Endodermal cell (in vitro differentiated cells): ENCODE measurements around the gene TRPM5. TPM values are rescaled to one million over a fixed set of nuclear protein-coding genes. Genes with fewer than 3 reads are reported as not detected.

Source experiments
- DNase-seq: peaks from one replicate; pipeline ENCODE4 v3.0.0-alpha.2; 2017
- H3K27ac ChIP-seq: 2 replicates; pipeline ENCODE4 v1.5.1; 2013; ENCODE audit warnings: mild to moderate bottlenecking, low read depth, low read length, moderate library complexity
- H3K27me3 ChIP-seq: 2 replicates; pipeline ENCODE4 v1.6.1; 2013; ENCODE audit warnings: mild to moderate bottlenecking, low read length, moderate library complexity; ENCODE audit not compliant: insufficient read depth, control insufficient read depth, poor library complexity, severe bottlenecking
- H3K36me3 ChIP-seq: 2 replicates; pipeline ENCODE4 v1.7.0; 2013; ENCODE audit warnings: mild to moderate bottlenecking, low read length, moderate library complexity; ENCODE audit not compliant: control insufficient read depth, insufficient read depth
- H3K4me1 ChIP-seq: one replicate; pipeline ENCODE4 v1.7.0; 2013; ENCODE audit warnings: low read length; ENCODE audit not compliant: control insufficient read depth, insufficient read depth
- H3K4me3 ChIP-seq: 2 replicates; pipeline ENCODE4 v1.5.1; 2013; ENCODE audit warnings: mild to moderate bottlenecking, low read length, moderate library complexity
- H3K9ac ChIP-seq: 2 replicates; pipeline ENCODE4 v1.6.1; 2013; ENCODE audit warnings: mild to moderate bottlenecking, low read length, moderate library complexity; ENCODE audit not compliant: poor library complexity, severe bottlenecking; ENCODE audit errors: extremely low read depth
- H3K9me3 ChIP-seq: 2 replicates; pipeline ENCODE4 v1.6.1; 2013; ENCODE audit warnings: mild to moderate bottlenecking, low read length, moderate library complexity; ENCODE audit not compliant: control insufficient read depth
- H3K27ac Mint-ChIP-seq: 2 replicates; pipeline ENCODE4 v1.8.0; 2020; ENCODE audit warnings: mixed read lengths
- H3K27me3 Mint-ChIP-seq: 2 replicates; pipeline ENCODE4 v1.8.0; 2021; ENCODE audit warnings: mild to moderate bottlenecking, mixed read lengths; ENCODE audit not compliant: insufficient read depth
- H3K36me3 Mint-ChIP-seq: 2 replicates; pipeline ENCODE4 v1.8.0; 2020; ENCODE audit warnings: low read depth, mixed read lengths
- H3K4me1 Mint-ChIP-seq: 2 replicates; pipeline ENCODE4 v1.8.0; 2020; ENCODE audit warnings: mixed read lengths
- H3K4me3 Mint-ChIP-seq: 2 replicates; pipeline ENCODE4 v1.8.0; 2020; ENCODE audit warnings: mild to moderate bottlenecking, moderate library complexity, mixed read lengths
- H3K9me3 Mint-ChIP-seq: 2 replicates; pipeline ENCODE4 v1.8.0; 2020; ENCODE audit warnings: mild to moderate bottlenecking, mixed read lengths
- whole genome bisulfite sequencing, 2 experiments: methylation state at CpG; one replicate each; pipeline versions ENCODE4 v1.1.5 to v1.1.7; 2013; ENCODE audit warnings: missing lambda C conversion rate in 2 of 2, mixed read lengths in 1 of 2; ENCODE audit not compliant: insufficient coverage in 1 of 2, insufficient read length in 1 of 2; 5-methylcytosine and 5-hydroxymethylcytosine counted together
- total RNA-seq, 2 donors: library from RNA; stranded (reverse); fragmentation: NEBNext Ultra II Directional in 1 of 2; extraction: Animal tissue kit (Norgen Biotek cat#: 25700) in 1 of 2; gene quantifications; 2 replicates in 1 of 2; 3 replicates in 1 of 2; pipeline ENCODE4 v1.2.1, GENCODE V29; 2021
- TF ChIP-seq, protein P1 (sequence below): fragments of 200-600 bp; sonication (generic); conservative IDR thresholded peaks from 2 replicates; pipeline ENCODE4 v1.5.0; 2021; ENCODE audit warnings: antibody characterized with exemption, mild to moderate bottlenecking

TRPM5 gene
- total RNA-seq, 2 donors from 2014 or later = 0.11 TPM

GRCh38 chr11:2444821-2445745 is 769 bp upstream of the TRPM5 start, which contains the start of gene KCNQ1:
Gene KCNQ1 (plus strand): TSS chr11:2445008. CDS start chr11:2445099, 91 bp downstream.
- Mint-ChIP-seq H3K36me3 (no peaks in the 10 kb centered on the region), H3K4me1 (no peaks in the 10 kb centered on the region), H3K27me3 (peaks cover 87% of the 10 kb centered on the region), H3K9me3 (peaks cover 4% of the 10 kb centered on the region), H3K4me3 (peak within 1 kb of the TSS; percentile 57), H3K27ac (no peak within 1 kb of the TSS)
- peaks cover 9% of the 10 kb centered on the region for H3K9me3 ChIP-seq
- TF ChIP-seq, protein P1, sequence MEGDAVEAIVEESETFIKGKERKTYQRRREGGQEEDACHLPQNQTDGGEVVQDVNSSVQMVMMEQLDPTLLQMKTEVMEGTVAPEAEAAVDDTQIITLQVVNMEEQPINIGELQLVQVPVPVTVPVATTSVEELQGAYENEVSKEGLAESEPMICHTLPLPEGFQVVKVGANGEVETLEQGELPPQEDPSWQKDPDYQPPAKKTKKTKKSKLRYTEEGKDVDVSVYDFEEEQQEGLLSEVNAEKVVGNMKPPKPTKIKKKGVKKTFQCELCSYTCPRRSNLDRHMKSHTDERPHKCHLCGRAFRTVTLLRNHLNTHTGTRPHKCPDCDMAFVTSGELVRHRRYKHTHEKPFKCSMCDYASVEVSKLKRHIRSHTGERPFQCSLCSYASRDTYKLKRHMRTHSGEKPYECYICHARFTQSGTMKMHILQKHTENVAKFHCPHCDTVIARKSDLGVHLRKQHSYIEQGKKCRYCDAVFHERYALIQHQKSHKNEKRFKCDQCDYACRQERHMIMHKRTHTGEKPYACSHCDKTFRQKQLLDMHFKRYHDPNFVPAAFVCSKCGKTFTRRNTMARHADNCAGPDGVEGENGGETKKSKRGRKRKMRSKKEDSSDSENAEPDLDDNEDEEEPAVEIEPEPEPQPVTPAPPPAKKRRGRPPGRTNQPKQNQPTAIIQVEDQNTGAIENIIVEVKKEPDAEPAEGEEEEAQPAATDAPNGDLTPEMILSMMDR = no peak
- no peak within 1 kb of the TSS for H3K9ac ChIP-seq
- no peaks in the 10 kb centered on the region for H3K4me1 ChIP-seq
- H3K4me3 ChIP-seq = no peak within 1 kb of the TSS
- DNase-seq = no peak
- no peak within 1 kb of the TSS for H3K27ac ChIP-seq
- WGBS, 2 experiments = 5 to 6% methylated on average over 27 to 114 of the region's 116 CpGs
- H3K36me3 ChIP-seq = no peaks in the 10 kb centered on the region
- peaks cover 92% of the 10 kb centered on the region for H3K27me3 ChIP-seq

DNA sequence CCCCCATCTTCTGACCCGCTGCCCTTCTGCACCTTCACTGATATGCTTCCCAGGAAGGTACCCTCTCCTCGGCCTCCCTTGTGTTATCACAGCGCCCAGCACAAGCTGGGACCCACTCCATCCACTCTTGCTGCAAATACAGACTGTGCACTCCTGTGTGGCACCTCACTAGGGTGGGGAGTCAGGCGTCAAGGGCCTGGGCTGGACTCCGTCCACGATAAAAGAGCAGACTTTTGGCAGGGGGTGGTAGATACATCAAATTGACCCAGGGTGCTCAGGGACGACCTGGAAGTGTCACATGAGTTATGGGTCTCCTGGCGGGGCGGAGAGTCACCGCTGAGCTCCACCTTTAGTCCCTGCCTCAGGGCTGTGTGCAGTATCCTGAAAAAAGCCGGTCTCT is 908 bp downstream of the TRPM5 start:
- Mint-ChIP-seq H3K27ac (no peak overlapping the region), H3K4me1 (no peaks in the 10 kb centered on the region), H3K36me3 (no peaks in the 10 kb centered on the region), H3K4me3 (no peak overlapping the region), H3K9me3 (peaks cover 4% of the 10 kb centered on the region), H3K27me3 (peaks cover 90% of the 10 kb centered on the region)
- TF ChIP-seq, protein P1 = no peak
- WGBS, 2 experiments = 73% methylated on average over 6 to 11 of the region's 11 CpGs
- peaks cover 9% of the 10 kb centered on the region for H3K9me3 ChIP-seq
- no peak overlapping the region for H3K4me3 ChIP-seq
- no peaks in the 10 kb centered on the region for H3K4me1 ChIP-seq
- no peak overlapping the region for H3K9ac ChIP-seq
- H3K27me3 ChIP-seq = peaks cover 90% of the 10 kb centered on the region
- no peak overlapping the region for H3K27ac ChIP-seq
- DNase-seq = no peak
- H3K36me3 ChIP-seq = no peaks in the 10 kb centered on the region

DNA sequence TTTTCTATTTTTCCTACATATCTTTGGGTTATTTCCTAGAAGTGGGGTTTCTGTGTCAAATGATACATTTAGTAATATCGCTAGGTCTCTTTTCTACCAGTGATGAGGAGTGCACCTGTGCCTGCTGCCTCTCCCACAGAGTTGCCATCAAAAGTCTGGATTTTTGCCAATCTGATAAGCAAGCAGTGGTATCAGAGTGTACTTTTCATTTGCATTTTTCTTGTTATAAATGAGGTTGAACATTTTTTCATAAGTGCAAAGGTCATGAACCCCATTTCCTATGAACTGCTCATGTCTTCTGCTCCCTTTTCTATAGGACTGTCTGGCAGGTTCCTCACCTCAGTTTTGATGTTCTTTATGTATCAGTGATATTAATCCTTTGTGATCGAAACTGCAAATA is 1.7 kb downstream of the TRPM5 start:
- no peak overlapping the region for H3K27ac Mint-ChIP-seq
- peaks cover 9% of the 10 kb centered on the region for H3K9me3 ChIP-seq
- no peaks in the 10 kb centered on the region for H3K4me1 ChIP-seq
- WGBS, 2 experiments = 100% methylated on average over 1 of the region's 2 CpGs; no CpG with 5 or more reads in 1 of the 2 experiments
- H3K27me3 ChIP-seq = peaks cover 90% of the 10 kb centered on the region
- no peaks in the 10 kb centered on the region for H3K4me1 Mint-ChIP-seq
- H3K27ac ChIP-seq = no peak overlapping the region
- H3K4me3 ChIP-seq = no peak overlapping the region
- peaks cover 4% of the 10 kb centered on the region for H3K9me3 Mint-ChIP-seq
- peaks cover 89% of the 10 kb centered on the region for H3K27me3 Mint-ChIP-seq
- no peaks in the 10 kb centered on the region for H3K36me3 Mint-ChIP-seq
- H3K4me3 Mint-ChIP-seq = no peak overlapping the region
- TF ChIP-seq, protein P1 = no peak
- H3K36me3 ChIP-seq = no peaks in the 10 kb centered on the region
- no peak overlapping the region for H3K9ac ChIP-seq
- DNase-seq = no peak
